ENCODE results near the gene CHD9.

DNA sequence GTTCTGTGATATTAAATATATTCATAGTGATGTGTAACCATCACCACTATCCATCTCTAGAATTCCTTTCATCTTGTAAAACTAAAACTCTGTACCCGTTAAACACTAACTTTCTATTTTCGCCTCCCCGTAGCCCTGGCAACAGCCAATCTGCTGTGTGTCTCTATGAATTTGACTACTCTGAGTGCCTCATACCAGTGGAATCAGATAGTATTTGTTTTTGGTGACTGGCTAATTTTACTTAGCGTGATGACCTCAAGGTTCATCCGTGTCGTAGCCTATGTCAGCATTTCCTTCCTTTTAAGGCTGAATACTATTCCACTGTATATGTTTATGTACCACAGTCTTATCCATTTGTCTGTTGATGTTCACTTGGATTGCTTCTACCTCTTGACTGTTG is 18.2 kb downstream of the CHD9 start:
- TF ChIP-seq CTCF (IDR thresholded peaks at IDR 0.05) (no peak), POLR2A (IDR thresholded peaks at IDR 0.05) (no peak)
